ENCODE measurements around the gene PDLIM5.

DNA sequence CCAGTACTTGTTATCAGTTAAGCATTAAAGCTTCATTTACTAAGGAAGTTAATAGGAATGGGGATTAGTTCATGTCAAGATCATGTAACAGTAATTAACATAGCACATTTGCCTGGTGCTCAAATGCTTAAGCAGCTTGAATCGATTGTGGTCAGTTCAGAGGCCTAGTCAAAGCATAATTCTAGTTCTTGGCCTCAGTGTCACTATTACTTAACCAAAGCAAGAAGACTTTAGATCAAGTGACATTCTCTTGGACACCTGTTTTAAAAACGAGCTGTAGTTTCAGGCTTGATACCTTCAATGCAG is 190.8 kb downstream of the PDLIM5 start:
- TF ChIP-seq TAF1 (IDR thresholded peaks at IDR 0.05; ENCODE audit: low read depth, low read length), result no peak
- no peak for TF ChIP-seq SPI1 (IDR thresholded peaks at IDR 0.05; ENCODE audit: low read depth, low read length)

All from GM12891 (cell line).